WTC11 (cell line): ENCODE data around the gene ACACA. TPM values are rescaled to one million over a fixed set of nuclear protein-coding genes. Genes with fewer than 3 reads are reported as not detected.

Experiments used
- ATAC-seq: fragments of 200-7000 bp; cut with Tn5 transposase; 2 replicates; pipeline ENCODE4 v1.10.0; 2021; ENCODE audit warnings: mild to moderate bottlenecking, moderate library complexity
- CTCF ChIA-PET: fragments of 300-600 bp; sonication (Branson Sonifier 250); formaldehyde crosslinking; loops from one replicate; lab custom pipeline; 2021; ENCODE audit warnings: antibody characterized with exemption; lab: Charles Lee
- POLR2A ChIA-PET: fragments of 350-600 bp; sonication (Branson Sonifier 250); formaldehyde crosslinking; loops from one replicate; lab custom pipeline; 2021; ENCODE audit warnings: antibody characterized with exemption; lab: Charles Lee
- DNase-seq: peaks from one replicate; pipeline ENCODE4 v3.0.0; 2021; ENCODE audit warnings: low spot score
- H3K27ac Mint-ChIP-seq: 2 replicates; pipeline ENCODE4 v1.8.0; 2021; ENCODE audit warnings: mixed read lengths
- H3K27me3 Mint-ChIP-seq: 2 replicates; pipeline ENCODE4 v1.8.0; 2021; ENCODE audit warnings: low read depth, mild to moderate bottlenecking, moderate library complexity, mixed read lengths
- H3K36me3 Mint-ChIP-seq: 2 replicates; pipeline ENCODE4 v1.8.0; 2021; ENCODE audit warnings: mixed read lengths
- H3K4me1 Mint-ChIP-seq: 2 replicates; pipeline ENCODE4 v1.8.0; 2022; ENCODE audit warnings: mixed read lengths
- H3K4me3 Mint-ChIP-seq: 2 replicates; pipeline ENCODE4 v1.8.0; 2021; ENCODE audit warnings: mild to moderate bottlenecking, moderate library complexity, mixed read lengths
- H3K9me3 Mint-ChIP-seq: 2 replicates; pipeline ENCODE4 v1.8.0; 2021; ENCODE audit warnings: mixed read lengths
- ATF1 ChIP-seq: sonication (generic); formaldehyde crosslinking; IDR thresholded peaks from 2 replicates; pipeline ENCODE4 v1.8.1; 2023; ENCODE audit warnings: mild to moderate bottlenecking, moderate library complexity, missing genetic modification reagents
- CBFB ChIP-seq: sonication (generic); formaldehyde crosslinking; IDR thresholded peaks from 2 replicates; pipeline ENCODE4 v1.8.1; 2022; ENCODE audit warnings: mild to moderate bottlenecking, low read depth, missing genetic modification reagents
- CREM ChIP-seq: sonication (generic); formaldehyde crosslinking; IDR thresholded peaks from 2 replicates; pipeline ENCODE4 v1.8.1; 2022; ENCODE audit warnings: mild to moderate bottlenecking, missing genetic modification reagents, moderate library complexity
- ESRRA ChIP-seq: sonication (generic); formaldehyde crosslinking; IDR thresholded peaks from 2 replicates; pipeline ENCODE4 v1.8.1; 2022; ENCODE audit warnings: mild to moderate bottlenecking, missing genetic modification reagents, borderline replicate concordance
- IRF2 ChIP-seq: sonication (generic); formaldehyde crosslinking; IDR thresholded peaks from 2 replicates; pipeline ENCODE4 v1.8.0; 2022; ENCODE audit warnings: low read depth, missing genetic modification reagents, borderline replicate concordance
- MAX ChIP-seq: sonication (generic); formaldehyde crosslinking; IDR thresholded peaks from 2 replicates; pipeline ENCODE4 v1.8.0; 2022; ENCODE audit warnings: mild to moderate bottlenecking, missing genetic modification reagents
- SP1 ChIP-seq: sonication (generic); formaldehyde crosslinking; conservative IDR thresholded peaks from 2 replicates; pipeline ENCODE4 v1.8.1; 2022; ENCODE audit warnings: missing genetic modification reagents
- TCF7 ChIP-seq: sonication (generic); formaldehyde crosslinking; IDR thresholded peaks from 2 replicates; pipeline ENCODE4 v1.8.0; 2022; ENCODE audit warnings: mild to moderate bottlenecking, low read depth, missing genetic modification reagents, moderate library complexity
- TP53 ChIP-seq: sonication (generic); formaldehyde crosslinking; IDR thresholded peaks from 2 replicates; pipeline ENCODE4 v1.8.1; 2023; ENCODE audit warnings: mild to moderate bottlenecking, missing genetic modification reagents
- USF2 ChIP-seq: sonication (generic); formaldehyde crosslinking; IDR thresholded peaks from 2 replicates; pipeline ENCODE4 v1.8.1; 2023; ENCODE audit warnings: mild to moderate bottlenecking, missing genetic modification reagents, moderate library complexity
- ZNF416 ChIP-seq: fragments of 250-450 bp; sonication (Bioruptor Pico); IDR thresholded peaks from 2 replicates; pipeline ENCODE4 v1.9.0; 2021; ENCODE audit warnings: mild to moderate bottlenecking, inconsistent platforms
- ZNF425 ChIP-seq: fragments of 250-450 bp; sonication (Bioruptor Pico); conservative IDR thresholded peaks from 2 replicates; pipeline ENCODE4 v1.9.0; 2021; ENCODE audit warnings: mild to moderate bottlenecking
- total RNA-seq: library from RNA; stranded (reverse); gene quantifications from 3 replicates; pipeline ENCODE4 v1.2.3, GENCODE V29; 2021
- TF ChIP-seq, protein P1 (sequence below): sonication (generic); formaldehyde crosslinking; IDR thresholded peaks from 2 replicates; pipeline ENCODE4 v1.8.1; 2022; ENCODE audit warnings: mild to moderate bottlenecking, missing genetic modification reagents, moderate library complexity, borderline replicate concordance
- TF ChIP-seq, protein P2 (sequence below): fragments of 250-450 bp; sonication (Bioruptor Pico); IDR thresholded peaks from 2 replicates; pipeline ENCODE4 v1.9.0; 2021; ENCODE audit warnings: moderate library complexity, mild to moderate bottlenecking, inconsistent platforms, borderline replicate concordance
- TF ChIP-seq, protein P3 (sequence below): fragments of 250-450 bp; sonication (Bioruptor Pico); IDR thresholded peaks from 2 replicates; pipeline ENCODE4 v1.9.0; 2021; ENCODE audit warnings: mild to moderate bottlenecking
- TF ChIP-seq, protein P4 (sequence below): sonication (generic); formaldehyde crosslinking; conservative IDR thresholded peaks from 2 replicates; pipeline ENCODE4 v1.8.1; 2023; ENCODE audit warnings: mild to moderate bottlenecking, low read depth, missing genetic modification reagents, moderate library complexity

The ACACA gene
- total RNA-seq, 1 experiment from 2014 or later, result 167 TPM

DNA sequence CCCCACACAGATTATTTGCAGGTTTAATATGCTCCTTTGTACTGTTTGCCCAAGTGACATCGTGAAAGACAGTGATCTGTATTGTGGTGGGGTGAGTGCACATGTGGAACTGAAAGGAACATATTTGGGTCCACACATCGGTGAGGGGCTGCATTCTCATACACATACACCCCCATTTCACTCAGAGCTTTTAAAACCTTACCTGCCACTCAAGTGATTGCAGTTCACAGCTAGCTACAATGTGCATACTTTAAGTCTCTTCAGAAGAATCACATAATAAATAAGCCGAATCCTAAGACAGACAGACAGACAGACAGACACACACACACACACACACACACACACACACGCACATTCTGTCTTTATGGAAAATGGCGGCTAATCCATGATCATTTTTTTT lies 355.3 kb downstream of the ACACA start:
- TF ChIP-seq ATF1 (CRISPR knock-in tag), result no peak
- no peak for TF ChIP-seq TP53 (CRISPR knock-in tag)
- TF ChIP-seq, protein P1, sequence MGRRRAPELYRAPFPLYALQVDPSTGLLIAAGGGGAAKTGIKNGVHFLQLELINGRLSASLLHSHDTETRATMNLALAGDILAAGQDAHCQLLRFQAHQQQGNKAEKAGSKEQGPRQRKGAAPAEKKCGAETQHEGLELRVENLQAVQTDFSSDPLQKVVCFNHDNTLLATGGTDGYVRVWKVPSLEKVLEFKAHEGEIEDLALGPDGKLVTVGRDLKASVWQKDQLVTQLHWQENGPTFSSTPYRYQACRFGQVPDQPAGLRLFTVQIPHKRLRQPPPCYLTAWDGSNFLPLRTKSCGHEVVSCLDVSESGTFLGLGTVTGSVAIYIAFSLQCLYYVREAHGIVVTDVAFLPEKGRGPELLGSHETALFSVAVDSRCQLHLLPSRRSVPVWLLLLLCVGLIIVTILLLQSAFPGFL (CRISPR knock-in tag), result no peak
- no peak for TF ChIP-seq MAX (CRISPR knock-in tag)
- no peak for TF ChIP-seq IRF2 (CRISPR knock-in tag)
- TF ChIP-seq TCF7 (CRISPR knock-in tag), result no peak
- TF ChIP-seq, protein P2, sequence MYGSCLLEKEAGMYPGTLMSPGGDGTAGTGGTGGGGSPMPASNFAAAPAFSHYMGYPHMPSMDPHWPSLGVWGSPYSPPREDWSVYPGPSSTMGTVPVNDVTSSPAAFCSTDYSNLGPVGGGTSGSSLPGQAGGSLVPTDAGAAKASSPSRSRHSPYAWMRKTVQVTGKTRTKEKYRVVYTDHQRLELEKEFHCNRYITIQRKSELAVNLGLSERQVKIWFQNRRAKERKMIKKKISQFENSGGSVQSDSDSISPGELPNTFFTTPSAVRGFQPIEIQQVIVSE (CRISPR knock-in tag), result no peak
- no peak for TF ChIP-seq ESRRA (CRISPR knock-in tag)
- TF ChIP-seq CBFB (CRISPR knock-in tag), result no peak
- TF ChIP-seq SP1 (CRISPR knock-in tag), result no peak
- Mint-ChIP-seq H3K36me3 (no peaks in the 10 kb centered on the region), H3K27me3 (no peaks in the 10 kb centered on the region), H3K4me3 (no peak overlapping the region), H3K9me3 (no peaks in the 10 kb centered on the region), H3K4me1 (peaks cover 38% of the 10 kb centered on the region), H3K27ac (no peak overlapping the region)
- no peak for DNase-seq
- CTCF ChIA-PET, result interaction anchor here (0.7 to 1.0 kb wide), 2 partner anchors 17 to 37 kb away, joined by 3 read pairs; no protein-coding TSS in a partner anchor
- POLR2A ChIA-PET, result interaction anchor here (0.5 kb wide), 1 partner anchor 425 kb away, joined by 3 read pairs; no protein-coding TSS in a partner anchor
- no peak for ATAC-seq

- no peak overlapping the region for H3K27ac Mint-ChIP-seq
- no peak for ATAC-seq
- no peaks in the 10 kb centered on the region for H3K27me3 Mint-ChIP-seq
- no peaks in the 10 kb centered on the region for H3K36me3 Mint-ChIP-seq
- ChIA-PET CTCF (interaction anchor here (1.0 kb wide), 1 partner anchor 38 kb away, joined by 3 read pairs; no protein-coding TSS in a partner anchor), POLR2A (no interaction called here)
- TF ChIP-seq ZNF425 (no peak), ZNF416 (no peak), USF2 (no peak), CREM (CRISPR knock-in tag) (no peak)
- TF ChIP-seq, protein P2 (CRISPR knock-in tag), result no peak
- TF ChIP-seq, protein P3, sequence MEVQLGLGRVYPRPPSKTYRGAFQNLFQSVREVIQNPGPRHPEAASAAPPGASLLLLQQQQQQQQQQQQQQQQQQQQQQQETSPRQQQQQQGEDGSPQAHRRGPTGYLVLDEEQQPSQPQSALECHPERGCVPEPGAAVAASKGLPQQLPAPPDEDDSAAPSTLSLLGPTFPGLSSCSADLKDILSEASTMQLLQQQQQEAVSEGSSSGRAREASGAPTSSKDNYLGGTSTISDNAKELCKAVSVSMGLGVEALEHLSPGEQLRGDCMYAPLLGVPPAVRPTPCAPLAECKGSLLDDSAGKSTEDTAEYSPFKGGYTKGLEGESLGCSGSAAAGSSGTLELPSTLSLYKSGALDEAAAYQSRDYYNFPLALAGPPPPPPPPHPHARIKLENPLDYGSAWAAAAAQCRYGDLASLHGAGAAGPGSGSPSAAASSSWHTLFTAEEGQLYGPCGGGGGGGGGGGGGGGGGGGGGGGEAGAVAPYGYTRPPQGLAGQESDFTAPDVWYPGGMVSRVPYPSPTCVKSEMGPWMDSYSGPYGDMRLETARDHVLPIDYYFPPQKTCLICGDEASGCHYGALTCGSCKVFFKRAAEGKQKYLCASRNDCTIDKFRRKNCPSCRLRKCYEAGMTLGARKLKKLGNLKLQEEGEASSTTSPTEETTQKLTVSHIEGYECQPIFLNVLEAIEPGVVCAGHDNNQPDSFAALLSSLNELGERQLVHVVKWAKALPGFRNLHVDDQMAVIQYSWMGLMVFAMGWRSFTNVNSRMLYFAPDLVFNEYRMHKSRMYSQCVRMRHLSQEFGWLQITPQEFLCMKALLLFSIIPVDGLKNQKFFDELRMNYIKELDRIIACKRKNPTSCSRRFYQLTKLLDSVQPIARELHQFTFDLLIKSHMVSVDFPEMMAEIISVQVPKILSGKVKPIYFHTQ (CRISPR knock-in tag), result no peak
- TF ChIP-seq, protein P1 (CRISPR knock-in tag), result no peak
- TF ChIP-seq, protein P4, sequence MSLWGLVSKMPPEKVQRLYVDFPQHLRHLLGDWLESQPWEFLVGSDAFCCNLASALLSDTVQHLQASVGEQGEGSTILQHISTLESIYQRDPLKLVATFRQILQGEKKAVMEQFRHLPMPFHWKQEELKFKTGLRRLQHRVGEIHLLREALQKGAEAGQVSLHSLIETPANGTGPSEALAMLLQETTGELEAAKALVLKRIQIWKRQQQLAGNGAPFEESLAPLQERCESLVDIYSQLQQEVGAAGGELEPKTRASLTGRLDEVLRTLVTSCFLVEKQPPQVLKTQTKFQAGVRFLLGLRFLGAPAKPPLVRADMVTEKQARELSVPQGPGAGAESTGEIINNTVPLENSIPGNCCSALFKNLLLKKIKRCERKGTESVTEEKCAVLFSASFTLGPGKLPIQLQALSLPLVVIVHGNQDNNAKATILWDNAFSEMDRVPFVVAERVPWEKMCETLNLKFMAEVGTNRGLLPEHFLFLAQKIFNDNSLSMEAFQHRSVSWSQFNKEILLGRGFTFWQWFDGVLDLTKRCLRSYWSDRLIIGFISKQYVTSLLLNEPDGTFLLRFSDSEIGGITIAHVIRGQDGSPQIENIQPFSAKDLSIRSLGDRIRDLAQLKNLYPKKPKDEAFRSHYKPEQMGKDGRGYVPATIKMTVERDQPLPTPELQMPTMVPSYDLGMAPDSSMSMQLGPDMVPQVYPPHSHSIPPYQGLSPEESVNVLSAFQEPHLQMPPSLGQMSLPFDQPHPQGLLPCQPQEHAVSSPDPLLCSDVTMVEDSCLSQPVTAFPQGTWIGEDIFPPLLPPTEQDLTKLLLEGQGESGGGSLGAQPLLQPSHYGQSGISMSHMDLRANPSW (CRISPR knock-in tag), result no peak
- H3K9me3 Mint-ChIP-seq, result no peaks in the 10 kb centered on the region
- H3K4me3 Mint-ChIP-seq, result no peak overlapping the region
- peaks cover 42% of the 10 kb centered on the region for H3K4me1 Mint-ChIP-seq
- DNase-seq, result no peak
These were observed 355.7 kb downstream of the ACACA start for GRCh38 chr17:37050920-37051319.
